Central memory CD4-positive, alpha-beta T cell (primary cell): ENCODE results near the gene CHD2.

ENCODE experiments used
- DNase-seq: peaks from one replicate; pipeline ENCODE4 v3.0.0; 2022

CHD2 gene

GRCh38 chr15:92885224-92886041, 14.7 kb upstream of the CHD2 start:
- DNase-seq, result no peak

DNA sequence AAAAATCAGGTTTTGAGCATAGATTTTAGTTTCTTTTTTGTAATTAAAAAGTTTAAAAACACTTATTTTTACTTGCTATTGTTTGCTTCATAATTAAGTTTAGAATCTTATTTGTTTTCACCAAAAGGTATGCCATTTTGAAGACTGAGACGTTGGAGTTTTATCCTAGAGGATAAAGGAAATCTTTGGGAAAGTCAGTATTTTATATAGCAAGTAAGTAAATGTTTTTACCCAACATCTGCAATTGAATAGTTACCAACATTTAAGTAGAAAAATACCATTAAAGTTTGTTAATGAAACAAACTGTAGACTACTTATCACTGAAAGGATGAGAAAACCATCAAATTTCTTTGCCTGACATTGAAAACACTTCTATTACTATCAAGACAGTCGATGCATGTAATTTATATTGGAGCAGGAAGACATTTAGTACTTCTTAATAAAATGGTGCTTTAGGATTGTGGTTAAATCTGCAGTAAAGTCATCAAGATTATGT, 14.0 kb upstream of the CHD2 start:
- no peak for DNase-seq

GRCh38 chr15:92886815-92887214, 13.3 kb upstream of the CHD2 start:
- no peak for DNase-seq

DNA sequence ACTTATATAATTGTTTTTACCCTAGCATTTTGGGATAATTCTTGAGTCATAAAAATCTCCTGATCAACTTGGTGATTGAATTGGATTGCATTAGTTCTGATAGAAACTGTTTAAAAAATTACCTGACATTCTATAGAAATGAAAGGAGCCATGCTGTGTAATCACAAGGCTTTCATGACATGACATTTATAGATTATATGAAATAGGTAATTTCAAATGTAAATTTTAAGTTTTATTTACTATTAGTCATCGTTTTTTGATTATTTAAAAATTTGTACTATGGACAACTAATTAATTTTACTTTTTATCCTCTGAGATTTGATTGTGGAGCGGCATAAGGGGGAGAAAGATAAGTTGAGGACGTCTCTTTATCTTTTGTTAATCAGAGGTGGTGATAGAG, 12.3 kb upstream of the CHD2 start:
- no peak for DNase-seq

- DNase-seq, result no peak
These were observed 10.6 kb upstream of the CHD2 start for GRCh38 chr15:92889390-92890107.

- DNase-seq, result no peak
These were observed 8.5 kb upstream of the CHD2 start for GRCh38 chr15:92891533-92892200.

- no peak for DNase-seq
These were observed 7.9 kb upstream of the CHD2 start for GRCh38 chr15:92892201-92892555.

GRCh38 chr15:92893200-92893599, 6.9 kb upstream of the CHD2 start:
- no peak for DNase-seq

GRCh38 chr15:92896561-92896960, 3.6 kb upstream of the CHD2 start:
- DNase-seq, result no peak

DNA sequence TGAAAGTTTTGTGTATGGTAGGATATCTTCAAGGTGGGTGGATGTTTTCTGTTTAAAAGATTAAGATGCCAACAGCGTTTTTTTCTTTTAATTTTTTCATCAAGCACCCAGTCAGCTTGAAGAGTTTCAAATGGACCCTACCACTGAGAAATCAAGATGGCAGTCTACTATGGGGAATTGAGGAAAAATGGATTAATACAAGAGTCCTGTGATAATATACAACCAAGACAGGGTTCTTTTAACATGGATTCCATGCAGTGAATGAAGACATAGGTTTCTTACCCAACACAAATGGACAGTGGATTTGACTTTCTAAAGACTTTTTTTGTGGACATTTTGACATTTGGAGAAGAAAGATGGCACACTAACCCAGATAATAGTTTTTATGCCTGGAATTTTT, 2.5 kb upstream of the CHD2 start:
- no peak for DNase-seq

GRCh38 chr15:92898988-92899582, 1.0 kb upstream of the CHD2 start:
- DNase-seq, result no peak

DNA sequence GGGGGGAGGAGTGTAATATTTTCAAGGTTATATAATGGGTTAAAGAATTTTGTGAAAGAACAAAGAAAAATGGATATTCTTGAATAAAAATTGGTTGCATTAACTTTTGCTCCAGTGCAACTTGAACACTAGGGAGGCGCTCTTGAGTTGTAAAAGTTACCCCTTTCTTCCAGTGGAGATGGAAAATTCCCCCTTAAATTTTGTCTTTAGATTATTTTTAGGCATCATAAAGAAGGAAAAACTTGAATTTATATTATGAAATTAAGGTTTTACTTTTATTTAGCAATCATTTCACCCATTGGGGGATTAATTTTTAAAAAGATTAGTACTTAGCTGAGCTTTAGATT, 550 bp upstream of the CHD2 start:
- DNase-seq, result no peak

DNA sequence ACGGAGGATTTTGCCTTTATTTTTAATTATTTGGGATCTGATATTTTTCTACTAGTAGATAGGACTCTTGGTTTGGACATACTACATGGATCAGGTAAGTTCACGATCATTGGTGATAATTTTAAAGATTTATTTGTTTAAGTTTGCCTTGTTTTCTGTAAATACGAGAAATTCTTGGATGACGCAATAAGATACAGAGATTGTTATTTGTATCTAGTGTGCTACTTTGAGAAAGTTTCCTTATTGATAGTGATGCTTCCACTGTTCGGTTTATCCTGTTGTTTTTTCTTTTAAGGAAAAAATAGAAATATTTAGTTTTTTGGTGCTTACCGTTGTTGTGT, 577 bp downstream of the CHD2 start:
- DNase-seq, result no peak

GRCh38 chr15:92901072-92901761, 1.1 kb downstream of the CHD2 start:
- DNase-seq, result no peak

GRCh38 chr15:92901995-92902394, 1.9 kb downstream of the CHD2 start:
- DNase-seq, result no peak

- no peak for DNase-seq
These were observed 2.8 kb downstream of the CHD2 start for GRCh38 chr15:92902737-92903593.

DNA sequence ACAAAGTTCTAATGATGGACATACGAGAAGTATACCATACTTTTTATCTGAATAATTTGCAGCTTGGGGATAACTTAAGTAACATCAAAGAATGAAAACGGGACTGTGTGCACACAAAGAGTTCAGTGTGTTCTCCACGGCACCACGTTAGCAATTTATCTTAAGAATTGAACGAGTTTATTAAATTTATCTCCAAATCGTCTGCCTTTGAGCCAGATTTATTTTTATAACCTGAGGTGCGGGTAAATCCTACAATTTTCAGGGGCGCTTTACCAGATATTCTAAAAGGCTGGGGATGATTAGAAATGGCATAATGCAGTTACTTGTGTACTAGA, 3.5 kb downstream of the CHD2 start:
- no peak for DNase-seq

- DNase-seq, result peak; percentile 99
These were observed 4.0 kb downstream of the CHD2 start for GRCh38 chr15:92903966-92904721.

- no peak for DNase-seq
These were observed 4.8 kb downstream of the CHD2 start for GRCh38 chr15:92904722-92905571.

DNA sequence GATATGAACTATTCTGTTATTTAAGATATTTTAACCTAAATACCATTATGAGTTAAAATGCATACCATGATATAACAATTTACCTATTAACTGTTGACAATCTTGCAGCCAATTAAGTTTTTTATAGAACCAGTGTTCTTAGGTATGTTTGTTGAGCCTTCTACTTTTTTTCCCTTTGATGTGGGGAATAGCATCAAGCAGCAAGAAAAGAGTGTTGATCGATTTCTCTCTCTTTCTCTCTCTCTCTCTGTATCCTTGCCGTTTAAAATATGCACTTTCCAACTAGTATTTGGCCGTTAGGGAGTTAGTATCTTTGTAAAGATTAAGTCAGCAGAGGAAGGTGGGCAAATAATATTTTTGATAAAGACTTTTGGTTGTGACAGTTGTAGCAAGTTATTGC, 5.9 kb downstream of the CHD2 start:
- DNase-seq, result peak; percentile 58
